GM18519 (cell line): ENCODE measurements around the gene ADRA2B.
"Not testable (repeated sequence)": the region's sequence is repeated elsewhere in the genome, so short reads cannot be mapped to it uniquely, and the experiment has no call there.

Source experiments
- ATAC-seq: cut with Tn5 transposase; IDR thresholded peaks from one replicate; pipeline ENCODE4 v1.9.1; 2021; ENCODE audit warnings: mild to moderate bottlenecking, moderate library complexity; ENCODE audit not compliant: unreplicated experiment, low FRiP score

ADRA2B gene

GRCh38 chr2:96071977-96072491, 44.3 kb downstream of the ADRA2B start:
- ATAC-seq, result not testable (repeated sequence)

GRCh38 chr2:96071087-96071976, 45.0 kb downstream of the ADRA2B start:
- ATAC-seq, result not testable (repeated sequence)

DNA sequence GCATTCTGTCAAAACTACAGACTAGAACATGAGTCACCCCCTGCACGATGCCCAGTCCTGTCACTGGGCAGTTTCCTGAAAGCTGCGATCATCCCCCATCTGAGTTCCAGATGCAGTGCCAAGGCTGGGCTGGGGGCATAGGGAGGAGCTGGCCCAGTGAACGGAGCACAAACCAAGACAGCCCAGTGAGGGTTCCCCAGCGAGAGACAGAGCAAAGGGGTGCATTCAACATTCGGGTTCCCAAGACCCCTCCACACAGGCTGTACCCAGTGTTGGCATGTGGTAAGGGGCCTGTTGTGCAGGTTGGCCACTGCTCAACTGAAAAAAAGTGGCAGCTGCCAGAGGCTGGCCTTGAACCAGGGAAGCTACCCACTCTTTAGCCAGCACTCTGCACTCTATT, 46.0 kb downstream of the ADRA2B start:
- ATAC-seq, result not testable (repeated sequence)

DNA sequence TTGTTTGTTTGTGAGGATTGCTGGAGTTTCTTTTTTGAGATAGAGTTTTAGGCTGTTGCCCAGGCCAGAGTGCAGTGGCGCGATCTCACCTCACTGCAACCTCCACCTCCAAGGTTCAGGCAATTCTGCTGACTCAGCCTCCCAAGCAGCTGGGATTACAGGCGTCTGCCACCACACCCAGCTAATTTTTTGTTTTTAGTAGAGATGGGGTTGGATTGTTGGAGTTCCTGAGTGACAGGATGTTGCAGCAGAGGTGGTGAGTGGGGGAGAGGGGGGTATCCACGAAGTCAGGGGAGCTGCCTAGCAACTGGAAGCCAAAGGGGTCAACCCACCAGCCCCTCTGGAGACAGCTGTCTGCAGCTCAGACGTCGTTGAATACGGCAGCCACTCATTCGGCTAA, 46.5 kb downstream of the ADRA2B start:
- ATAC-seq, result not testable (repeated sequence)

- ATAC-seq, result not testable (repeated sequence)
Measured at GRCh38 chr2:96067902-96068581, 48.3 kb downstream of the ADRA2B start.

GRCh38 chr2:96067098-96067660, 49.2 kb downstream of the ADRA2B start:
- not testable (repeated sequence) for ATAC-seq

- ATAC-seq, result not testable (repeated sequence)
Measured at GRCh38 chr2:96066511-96066910, 49.9 kb downstream of the ADRA2B start.

DNA sequence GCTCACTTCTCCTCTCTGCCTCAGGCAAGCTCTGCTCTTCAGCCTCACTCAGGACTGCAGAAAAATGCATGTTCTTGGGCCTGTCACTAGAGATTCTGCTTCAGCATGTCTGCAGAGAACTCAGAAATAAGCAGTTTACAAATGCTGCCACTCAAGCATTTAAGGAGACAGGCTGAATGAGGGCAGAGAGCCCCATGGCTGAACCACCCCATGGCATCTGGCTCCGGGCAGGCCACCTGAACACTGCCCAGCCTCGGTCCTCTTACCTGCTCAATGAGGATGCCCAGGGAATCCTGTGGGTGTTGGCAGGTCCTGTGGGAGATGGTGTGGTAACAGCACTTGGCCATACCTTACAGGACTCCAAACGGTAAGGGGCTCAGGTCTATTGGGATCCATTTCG, 50.4 kb downstream of the ADRA2B start:
- ATAC-seq, result not testable (repeated sequence)

DNA sequence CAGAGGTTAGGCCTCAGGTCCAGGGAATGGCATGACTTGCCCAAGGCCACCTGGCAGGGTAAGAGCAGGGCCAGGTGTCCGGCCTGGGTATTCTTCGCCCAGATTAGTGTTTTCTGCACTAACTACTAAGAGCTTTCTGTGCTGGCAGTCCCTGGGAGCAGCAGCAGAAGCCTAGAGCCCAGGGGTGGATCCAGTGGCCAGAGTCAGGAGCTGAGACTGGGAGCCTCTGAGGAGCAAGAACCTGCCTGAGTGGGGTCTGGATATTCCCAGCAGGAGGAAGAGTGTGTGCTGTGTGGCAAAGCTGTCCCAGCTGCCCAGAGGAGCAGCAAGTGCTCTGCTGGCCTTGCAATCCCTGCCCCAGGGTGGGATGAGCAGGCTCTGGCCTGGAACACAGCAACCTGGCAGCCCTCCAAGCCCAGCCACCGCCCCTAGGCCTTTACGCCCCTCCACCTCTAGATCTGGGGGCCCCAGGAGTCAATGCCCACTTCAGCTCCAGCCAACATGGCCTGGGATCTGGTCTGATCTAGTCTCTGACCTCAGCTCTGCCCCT, 50.9 kb downstream of the ADRA2B start:
- ATAC-seq, result no peak

- ATAC-seq, result not testable (repeated sequence)
Measured at GRCh38 chr2:96064760-96065159, 51.6 kb downstream of the ADRA2B start.

- not testable (repeated sequence) for ATAC-seq
Measured at GRCh38 chr2:96064047-96064675, 52.2 kb downstream of the ADRA2B start.

DNA sequence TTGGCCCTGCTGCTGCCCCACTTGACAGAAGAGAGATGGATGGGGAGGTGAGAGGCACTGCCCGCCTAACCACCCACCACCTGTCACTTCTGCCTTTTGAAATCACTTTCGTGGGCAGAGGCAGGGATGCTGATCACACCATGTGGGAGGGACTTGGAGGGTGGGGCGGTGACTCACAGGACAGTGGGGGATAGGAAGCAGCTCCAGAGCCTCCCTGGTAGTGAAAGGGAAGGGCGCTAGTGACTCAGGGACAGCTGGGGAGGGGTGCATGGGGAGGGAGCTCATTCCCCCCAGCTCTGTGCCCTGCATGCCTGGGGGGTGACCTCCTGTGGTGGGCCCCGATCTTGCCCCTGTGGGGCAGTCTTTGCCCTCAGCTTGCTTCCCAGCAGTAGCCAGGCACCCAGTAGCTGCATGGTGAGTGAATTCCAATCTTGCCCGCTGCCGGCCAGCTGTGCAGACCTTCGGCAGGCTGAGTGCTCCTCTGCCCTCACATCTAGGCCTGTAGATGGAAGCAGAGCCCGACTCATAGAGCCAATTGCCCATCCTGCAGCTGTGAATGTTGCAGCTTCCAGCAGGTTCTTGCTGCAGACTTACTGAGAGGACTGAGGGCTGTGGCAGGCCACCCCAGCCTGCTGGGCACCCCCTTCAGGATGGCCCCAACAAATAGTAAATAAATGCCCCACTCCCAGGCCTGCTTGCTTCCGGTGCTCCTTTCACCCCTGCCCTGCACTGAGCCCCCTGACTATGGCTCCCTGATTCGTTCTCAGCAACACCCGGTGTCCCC, 53.1 kb downstream of the ADRA2B start:
- ATAC-seq, result not testable (repeated sequence)
